ENCODE measurements around the gene NLGN4X. TPM values are rescaled to one million over a fixed set of nuclear protein-coding genes. Genes with fewer than 3 reads are reported as not detected.

Gene NLGN4X
- total and polyA plus RNA-seq, 2 donors (not counting 3 experiments of a cell fraction or from before 2014, with no cell fraction given): 0.03 TPM; not detected in 1

GRCh38 chrX:6163721-6164120 lies 64.9 kb downstream of the NLGN4X start:
- no peaks in the 10 kb centered on the region for H4K20me1 ChIP-seq (replicated peaks; ENCODE audit: control insufficient read depth, extremely low read depth, insufficient read depth, low read length)
- FAIRE-seq (no peak), DNase-seq (ENCODE audit: low read depth, low spot score) (no peak)
- H3K4me2 ChIP-seq (ENCODE audit: insufficient read depth, low read length): no peak overlapping the region
- H3K9me1 ChIP-seq (replicated peaks; ENCODE audit: control insufficient read depth, extremely low read depth, insufficient read depth, low read length): no peaks in the 10 kb centered on the region
- no peak overlapping the region for H2AFZ ChIP-seq (ENCODE audit: low read depth, low read length)
- no TSS peak for BruUV-seq (replicated peaks)
- no peaks in the 10 kb centered on the region for H3K79me2 ChIP-seq (ENCODE audit: control insufficient read depth, insufficient read depth, low read length)
- no peaks in the 10 kb centered on the region for H3K9me3 ChIP-seq (replicated peaks; ENCODE audit: control insufficient read depth, insufficient read depth, low read length)
- no peak overlapping the region for H3K9ac ChIP-seq (replicated peaks; ENCODE audit: extremely low read depth, insufficient read depth, low read length)
- CTCF ChIA-PET: no interaction called here
- no peaks in the 10 kb centered on the region for H3K4me1 ChIP-seq (ENCODE audit: control insufficient read depth, extremely low read depth, insufficient read depth, low read length)
- dilution Hi-C loops (cut with MboI; ENCODE audit: extremely low pct_ligation_motif_present, low sequenced_read_pairs) (no loop called here), intact Hi-C loops (cut with micrococcal nuclease) (no loop called here)
- no peak overlapping the region for H3K4me3 ChIP-seq (replicated peaks in 1 of 3; ENCODE audit: insufficient read depth in 1 of 3, low read depth in 1 of 3, low read length in 3 of 3)
- no peaks in the 10 kb centered on the region for H3K36me3 ChIP-seq (ENCODE audit: control insufficient read depth in 2 of 2, extremely low read depth in 1 of 2, insufficient read depth in 2 of 2, low read length in 2 of 2)
- no peaks in the 10 kb centered on the region for H3K27me3 ChIP-seq (ENCODE audit: control insufficient read depth in 2 of 2, insufficient read depth in 2 of 2, low read length in 2 of 2)
- POLR2A ChIA-PET: no interaction called here
- TF ChIP-seq MYC (IDR thresholded peaks at IDR 0.05; ENCODE audit: low read depth, low read length): no peak
- TF ChIP-seq POLR2A (IDR thresholded peaks at IDR 0.05; ENCODE audit: low read depth, low read length): no peak
- TF ChIP-seq GATA2 (IDR thresholded peaks at IDR 0.05; ENCODE audit: insufficient read depth, insufficient read length, low read depth, low read length): no peak
- no peak overlapping the region for H3K27ac ChIP-seq (ENCODE audit: insufficient read depth, low read depth, low read length)

GRCh38 chrX:6159468-6159867 lies 69.2 kb downstream of the NLGN4X start:
- CTCF ChIA-PET: no interaction called here
- Histone ChIP-seq H3K9ac (replicated peaks; ENCODE audit: extremely low read depth, insufficient read depth, low read length) (no peak overlapping the region), H3K79me2 (ENCODE audit: control insufficient read depth, insufficient read depth, low read length) (no peaks in the 10 kb centered on the region), H3K4me2 (ENCODE audit: insufficient read depth, low read length) (no peak overlapping the region), H2AFZ (ENCODE audit: low read depth, low read length) (no peak overlapping the region), H3K27me3 (ENCODE audit: control insufficient read depth in 2 of 2, insufficient read depth in 2 of 2, low read length in 2 of 2) (no peaks in the 10 kb centered on the region), H3K4me3 (replicated peaks in 1 of 3; ENCODE audit: insufficient read depth in 1 of 3, low read depth in 1 of 3, low read length in 3 of 3) (no peak overlapping the region), H4K20me1 (replicated peaks; ENCODE audit: control insufficient read depth, extremely low read depth, insufficient read depth, low read length) (no peaks in the 10 kb centered on the region), H3K9me3 (replicated peaks; ENCODE audit: control insufficient read depth, insufficient read depth, low read length) (no peaks in the 10 kb centered on the region), H3K27ac (ENCODE audit: insufficient read depth, low read depth, low read length) (no peak overlapping the region), H3K4me1 (ENCODE audit: control insufficient read depth, extremely low read depth, insufficient read depth, low read length) (no peaks in the 10 kb centered on the region), H3K9me1 (replicated peaks; ENCODE audit: control insufficient read depth, extremely low read depth, insufficient read depth, low read length) (no peaks in the 10 kb centered on the region), H3K36me3 (ENCODE audit: control insufficient read depth in 2 of 2, extremely low read depth in 1 of 2, insufficient read depth in 2 of 2, low read length in 2 of 2) (no peaks in the 10 kb centered on the region)
- BruUV-seq (replicated peaks): no TSS peak
- DNase-seq (ENCODE audit: low read depth, low spot score) (no peak), FAIRE-seq (no peak)
- POLR2A ChIA-PET: no interaction called here
- dilution Hi-C loops (cut with MboI; ENCODE audit: extremely low pct_ligation_motif_present, low sequenced_read_pairs) (no loop called here), intact Hi-C loops (cut with micrococcal nuclease) (no loop called here)
- TF ChIP-seq EZH2 (IDR thresholded peaks at IDR 0.05; ENCODE audit: borderline replicate concordance, low read depth, low read length, severe bottlenecking) (no peak), GATA2 (IDR thresholded peaks at IDR 0.05; ENCODE audit: insufficient read depth, insufficient read length, low read depth, low read length) (no peak), POLR2AphosphoS5 (IDR thresholded peaks at IDR 0.05; ENCODE audit: insufficient read depth, low read depth, low read length) (no peak), POLR2A (IDR thresholded peaks at IDR 0.05; ENCODE audit: low read depth, low read length) (no peak), JUN (IDR thresholded peaks at IDR 0.05; ENCODE audit: borderline replicate concordance, insufficient read depth, insufficient read length, low read depth) (no peak), FOS (IDR thresholded peaks at IDR 0.05; ENCODE audit: borderline replicate concordance, insufficient read depth, low read length) (no peak), MYC (IDR thresholded peaks at IDR 0.05; ENCODE audit: low read depth, low read length) (no peak)
- TF ChIP-seq, protein P1, sequence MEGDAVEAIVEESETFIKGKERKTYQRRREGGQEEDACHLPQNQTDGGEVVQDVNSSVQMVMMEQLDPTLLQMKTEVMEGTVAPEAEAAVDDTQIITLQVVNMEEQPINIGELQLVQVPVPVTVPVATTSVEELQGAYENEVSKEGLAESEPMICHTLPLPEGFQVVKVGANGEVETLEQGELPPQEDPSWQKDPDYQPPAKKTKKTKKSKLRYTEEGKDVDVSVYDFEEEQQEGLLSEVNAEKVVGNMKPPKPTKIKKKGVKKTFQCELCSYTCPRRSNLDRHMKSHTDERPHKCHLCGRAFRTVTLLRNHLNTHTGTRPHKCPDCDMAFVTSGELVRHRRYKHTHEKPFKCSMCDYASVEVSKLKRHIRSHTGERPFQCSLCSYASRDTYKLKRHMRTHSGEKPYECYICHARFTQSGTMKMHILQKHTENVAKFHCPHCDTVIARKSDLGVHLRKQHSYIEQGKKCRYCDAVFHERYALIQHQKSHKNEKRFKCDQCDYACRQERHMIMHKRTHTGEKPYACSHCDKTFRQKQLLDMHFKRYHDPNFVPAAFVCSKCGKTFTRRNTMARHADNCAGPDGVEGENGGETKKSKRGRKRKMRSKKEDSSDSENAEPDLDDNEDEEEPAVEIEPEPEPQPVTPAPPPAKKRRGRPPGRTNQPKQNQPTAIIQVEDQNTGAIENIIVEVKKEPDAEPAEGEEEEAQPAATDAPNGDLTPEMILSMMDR (IDR thresholded peaks at IDR 0.05; ENCODE audit: extremely low read depth in 1 of 2, insufficient read depth in 1 of 2, low read depth in 1 of 2, low read length in 2 of 2): no peak
- TF ChIP-seq, protein P2, sequence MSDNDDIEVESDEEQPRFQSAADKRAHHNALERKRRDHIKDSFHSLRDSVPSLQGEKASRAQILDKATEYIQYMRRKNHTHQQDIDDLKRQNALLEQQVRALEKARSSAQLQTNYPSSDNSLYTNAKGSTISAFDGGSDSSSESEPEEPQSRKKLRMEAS (IDR thresholded peaks at IDR 0.05; ENCODE audit: insufficient read depth, insufficient read length): no peak

All from endothelial cell of umbilical vein (primary cell).